HG03442 (cell line): ENCODE data around the gene INVS.
"Not testable (repeated sequence)": the region's sequence is repeated elsewhere in the genome, so short reads cannot be mapped to it uniquely, and the experiment has no call there.

ENCODE experiments used
- ATAC-seq: cut with Tn5 transposase; IDR thresholded peaks from one replicate; pipeline ENCODE4 v1.9.1; 2021; ENCODE audit warnings: mild to moderate bottlenecking, moderate library complexity; ENCODE audit not compliant: unreplicated experiment

The INVS gene

GRCh38 chr9:100308965-100309564 lies 210.0 kb downstream of the INVS start:
- ATAC-seq: no peak

GRCh38 chr9:100309992-100310391 lies 210.9 kb downstream of the INVS start:
- ATAC-seq: no peak

GRCh38 chr9:100315561-100315960 lies 216.5 kb downstream of the INVS start:
- no peak for ATAC-seq

- no peak for ATAC-seq
Measured at GRCh38 chr9:100317706-100318105, 218.7 kb downstream of the INVS start.

- ATAC-seq: no peak
Measured at GRCh38 chr9:100322954-100323536, 224.0 kb downstream of the INVS start.

GRCh38 chr9:100324594-100325200 lies 225.7 kb downstream of the INVS start:
- no peak for ATAC-seq

GRCh38 chr9:100338736-100339135 lies 239.7 kb downstream of the INVS start:
- ATAC-seq: not testable (repeated sequence)

GRCh38 chr9:100340224-100340623 lies 241.2 kb downstream of the INVS start:
- no peak for ATAC-seq

GRCh38 chr9:100341889-100342288 lies 242.8 kb downstream of the INVS start:
- ATAC-seq: no peak

GRCh38 chr9:100346836-100347235 lies 247.8 kb downstream of the INVS start:
- ATAC-seq: no peak

GRCh38 chr9:100350188-100350587 lies 251.1 kb downstream of the INVS start:
- no peak for ATAC-seq
